Left lung (tissue), 10 donors: Measurements from ENCODE around the gene NDC1. TPM values are rescaled to one million over a fixed set of nuclear protein-coding genes. Genes with fewer than 3 reads are reported as not detected.
"Not testable (repeated sequence)": the region's sequence is repeated elsewhere in the genome, so short reads cannot be mapped to it uniquely, and the experiment has no call there.

ENCODE experiments used
- ATAC-seq: fragments of 200-7000 bp; cut with Tn5 transposase; one replicate; pipeline ENCODE4 v1.9.1; 2020; ENCODE audit warnings: moderate library complexity
- DNase-seq, 4 donors: peaks; one replicate each; pipeline ENCODE4 v3.0.0-alpha.2; 2013 to 2020
- H3K27ac ChIP-seq, 2 donors: fragments of 200-600 bp; sonication (generic) in 1 of 2; one replicate each; pipeline versions ENCODE4 v1.5.0 to v1.8.0; 2020 to 2021
- H3K27me3 ChIP-seq, 2 donors: fragments of 200-600 bp; sonication (generic) in 1 of 2; one replicate each; pipeline versions ENCODE4 v1.5.0 to v1.8.0; 2020 to 2021
- H3K36me3 ChIP-seq, 2 donors: fragments of 200-600 bp; sonication (generic) in 1 of 2; one replicate each; pipeline versions ENCODE4 v1.5.0 to v1.8.0; 2020 to 2021
- H3K4me1 ChIP-seq, 2 donors: fragments of 200-600 bp; one replicate each; pipeline ENCODE4 v1.8.0; 2021
- H3K4me3 ChIP-seq, 2 donors: fragments of 200-600 bp; sonication (generic) in 1 of 2; one replicate each; pipeline versions ENCODE4 v1.5.0 to v1.8.0; 2020 to 2021; ENCODE audit warnings: mild to moderate bottlenecking in 1 of 2
- H3K9me3 ChIP-seq, 2 donors: fragments of 200-600 bp; sonication (generic) in 1 of 2; one replicate each; pipeline versions ENCODE4 v1.5.0 to v1.8.0; 2020 to 2021
- intact Hi-C, 2 donors: fragments of 100-400 bp; cut with DNase I; formaldehyde crosslinking; loops; one replicate each; pipeline versions ENCODE4 v1.11.2 to v1.14.2; 2022
- polyA plus RNA-seq, 6 donors: library from polyadenylated mRNA; unstranded; fragments of 120-200 nt; gene quantifications; one replicate each; pipeline ENCODE4 v1.2.1, GENCODE V29; 2013; ENCODE audit not compliant: insufficient read length in 6 of 6
- total RNA-seq, 2 donors: library from RNA; stranded (reverse); fragmentation: NEBNext Ultra II Directional; extraction: Animal tissue kit (Norgen Biotek cat#: 25700); gene quantifications; one replicate each; pipeline ENCODE4 v1.2.1, GENCODE V29; 2021
- TF ChIP-seq, protein P1 (sequence below), 2 donors: fragments of 200-600 bp; sonication (generic) in 1 of 2; IDR thresholded peaks; one replicate each; pipeline versions ENCODE4 v1.5.0 to v1.8.0; 2021; ENCODE audit warnings: antibody characterized with exemption in 2 of 2
- donor health status: DM: no; HTN: yes; CAD: no.
- donor health status: DM: no; HTN: no; CAD: no.

NDC1 gene
- total and polyA plus RNA-seq, 8 donors = 9.1 to 27.4 (median 20.6) TPM

DNA sequence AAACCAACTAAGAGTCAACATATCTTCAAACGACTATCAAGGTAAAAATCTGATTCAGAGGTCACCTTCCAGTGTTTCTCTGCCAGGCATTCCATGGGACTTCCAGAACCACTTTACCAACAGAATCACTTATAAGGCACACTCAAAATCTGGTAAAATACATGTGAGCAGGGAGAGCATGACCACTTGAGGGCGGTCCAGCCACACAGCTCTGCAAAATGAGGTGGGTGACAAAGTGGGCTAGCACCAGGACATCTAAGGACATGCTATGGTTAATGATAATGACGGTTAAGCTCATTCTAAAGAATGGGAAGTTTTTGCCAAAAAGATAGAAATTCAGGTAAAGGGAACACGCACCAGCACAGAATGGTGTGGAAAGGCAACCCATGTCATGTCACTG is 74.6 kb downstream of the NDC1 start:
- intact Hi-C loops = no loop called here
- no peak overlapping the region for H3K27ac ChIP-seq
- no peaks in the 10 kb centered on the region for H3K4me1 ChIP-seq
- peaks cover 0 to 10% of the 10 kb centered on the region in 2 donors for H3K36me3 ChIP-seq
- H3K9me3 ChIP-seq = no peaks in the 10 kb centered on the region
- H3K27me3 ChIP-seq = no peaks in the 10 kb centered on the region
- no peak for DNase-seq
- TF ChIP-seq, protein P1, sequence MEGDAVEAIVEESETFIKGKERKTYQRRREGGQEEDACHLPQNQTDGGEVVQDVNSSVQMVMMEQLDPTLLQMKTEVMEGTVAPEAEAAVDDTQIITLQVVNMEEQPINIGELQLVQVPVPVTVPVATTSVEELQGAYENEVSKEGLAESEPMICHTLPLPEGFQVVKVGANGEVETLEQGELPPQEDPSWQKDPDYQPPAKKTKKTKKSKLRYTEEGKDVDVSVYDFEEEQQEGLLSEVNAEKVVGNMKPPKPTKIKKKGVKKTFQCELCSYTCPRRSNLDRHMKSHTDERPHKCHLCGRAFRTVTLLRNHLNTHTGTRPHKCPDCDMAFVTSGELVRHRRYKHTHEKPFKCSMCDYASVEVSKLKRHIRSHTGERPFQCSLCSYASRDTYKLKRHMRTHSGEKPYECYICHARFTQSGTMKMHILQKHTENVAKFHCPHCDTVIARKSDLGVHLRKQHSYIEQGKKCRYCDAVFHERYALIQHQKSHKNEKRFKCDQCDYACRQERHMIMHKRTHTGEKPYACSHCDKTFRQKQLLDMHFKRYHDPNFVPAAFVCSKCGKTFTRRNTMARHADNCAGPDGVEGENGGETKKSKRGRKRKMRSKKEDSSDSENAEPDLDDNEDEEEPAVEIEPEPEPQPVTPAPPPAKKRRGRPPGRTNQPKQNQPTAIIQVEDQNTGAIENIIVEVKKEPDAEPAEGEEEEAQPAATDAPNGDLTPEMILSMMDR (IDR thresholded peaks at IDR 0.05) = no peak
- no peak for ATAC-seq
- no peak overlapping the region for H3K4me3 ChIP-seq

DNA sequence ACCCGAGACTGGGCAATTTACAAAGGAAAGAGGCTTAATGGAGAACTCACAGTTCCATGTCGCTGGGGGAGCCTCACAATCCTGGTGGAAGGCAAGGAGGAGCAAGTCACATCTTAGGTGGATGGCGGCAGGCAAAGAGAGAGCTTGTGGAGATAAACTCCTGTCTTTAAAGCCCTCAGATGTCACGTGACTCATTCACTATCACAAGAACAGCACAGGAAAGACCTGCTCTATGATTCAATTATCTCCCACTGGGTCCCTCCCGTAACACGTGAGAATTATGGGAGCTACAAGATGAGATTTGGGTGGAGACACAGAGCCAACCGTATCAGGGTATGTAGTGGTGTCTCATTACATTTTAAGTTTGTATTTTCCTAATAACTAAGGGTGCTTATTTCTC is 77.6 kb downstream of the NDC1 start:
- H3K27ac ChIP-seq, H3K4me3 ChIP-seq, H3K4me1 ChIP-seq, H3K27me3 ChIP-seq, ATAC-seq, H3K9me3 ChIP-seq, H3K36me3 ChIP-seq, DNase-seq, intact Hi-C loops: not testable (repeated sequence)

GRCh38 chr1:53755874-53756273 is 82.2 kb downstream of the NDC1 start:
- peak; percentile 18 for ATAC-seq
- intact Hi-C loops = no loop called here

DNA sequence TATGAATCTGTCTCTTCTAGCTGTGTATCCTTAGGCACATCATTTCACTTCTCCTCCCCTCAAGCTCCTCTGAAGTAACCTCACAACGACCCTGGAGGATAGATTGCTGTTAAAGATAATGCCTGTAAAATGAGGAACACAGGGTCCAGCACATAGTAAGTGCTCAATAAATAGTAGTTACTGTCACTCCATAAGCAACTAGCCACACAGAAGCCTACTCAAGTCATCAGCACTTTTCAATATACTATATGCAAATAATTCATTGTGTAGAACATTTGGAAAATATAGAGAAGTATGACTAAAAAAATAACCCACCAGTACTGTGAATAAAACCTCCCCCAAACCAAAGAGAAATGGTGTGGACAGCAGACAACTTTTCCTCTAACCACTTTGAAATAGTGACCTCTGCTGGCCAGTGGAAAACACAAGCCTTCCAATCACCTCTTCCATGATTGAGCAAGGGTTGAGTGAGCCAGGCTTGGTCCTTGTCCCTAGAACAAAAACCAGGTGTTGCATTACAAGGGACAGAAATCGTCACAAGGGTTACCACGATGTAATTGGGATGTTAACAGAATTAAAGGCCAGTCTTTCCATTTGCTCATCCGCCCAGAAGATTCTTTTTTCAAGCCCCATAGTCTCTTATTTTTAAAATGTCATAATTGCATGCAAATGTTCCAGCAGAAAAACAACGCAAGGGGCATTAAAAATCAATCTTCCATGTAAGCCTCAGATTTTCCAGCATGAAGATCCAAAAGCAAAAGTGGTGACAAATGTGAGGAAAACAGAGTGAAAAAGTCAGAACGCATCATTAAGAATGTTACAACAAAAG is 83.4 kb downstream of the NDC1 start:
- Histone ChIP-seq H3K27ac (no peak overlapping the region), H3K4me1 (no peaks in the 10 kb centered on the region), H3K4me3 (no peak overlapping the region), H3K36me3 (no peaks in the 10 kb centered on the region), H3K27me3 (no peaks in the 10 kb centered on the region), H3K9me3 (no peaks in the 10 kb centered on the region)
- DNase-seq (peak in 1 of 4 donors; percentile 44), ATAC-seq (peak; percentile 84)
- intact Hi-C loops = loop anchor here in 1 of 2 donors (5.0 kb wide), 1 partner anchor 267 kb away; no protein-coding TSS in a partner anchor
- TF ChIP-seq, protein P1 (IDR thresholded peaks at IDR 0.05) = peak; percentile 52 to 57

More at GRCh38 chr1:53755874-53756273, 82.2 kb downstream of the NDC1 start:
- TF ChIP-seq, protein P1 (IDR thresholded peaks at IDR 0.05) = no peak
- no peaks in the 10 kb centered on the region for H3K36me3 ChIP-seq
- H3K9me3 ChIP-seq = no peaks in the 10 kb centered on the region
- no peak overlapping the region for H3K27ac ChIP-seq
- no peaks in the 10 kb centered on the region for H3K4me1 ChIP-seq
- no peak overlapping the region for H3K4me3 ChIP-seq
- H3K27me3 ChIP-seq = no peaks in the 10 kb centered on the region
- peak in 1 of 4 donors; percentile 45 for DNase-seq

- Histone ChIP-seq H3K4me1 (no peaks in the 10 kb centered on the region), H3K4me3 (no peak overlapping the region), H3K27ac (no peak overlapping the region), H3K27me3 (peaks cover 0 to 5% of the 10 kb centered on the region in 2 donors), H3K36me3 (no peaks in the 10 kb centered on the region), H3K9me3 (no peaks in the 10 kb centered on the region)
- ATAC-seq = no peak
- TF ChIP-seq, protein P1 (IDR thresholded peaks at IDR 0.05) = no peak
- DNase-seq = no peak
- intact Hi-C loops = loop anchor here in 1 of 2 donors (5.0 kb wide), 1 partner anchor 265 kb away; no protein-coding TSS in a partner anchor
These were observed 85.8 kb downstream of the NDC1 start for GRCh38 chr1:53752281-53752680.
